GM18858 (cell line): ENCODE measurements around the gene P3H3.

Source experiments
- ATAC-seq: cut with Tn5 transposase; IDR thresholded peaks from one replicate; pipeline ENCODE4 v1.9.1; 2021; ENCODE audit not compliant: unreplicated experiment

Gene P3H3

DNA sequence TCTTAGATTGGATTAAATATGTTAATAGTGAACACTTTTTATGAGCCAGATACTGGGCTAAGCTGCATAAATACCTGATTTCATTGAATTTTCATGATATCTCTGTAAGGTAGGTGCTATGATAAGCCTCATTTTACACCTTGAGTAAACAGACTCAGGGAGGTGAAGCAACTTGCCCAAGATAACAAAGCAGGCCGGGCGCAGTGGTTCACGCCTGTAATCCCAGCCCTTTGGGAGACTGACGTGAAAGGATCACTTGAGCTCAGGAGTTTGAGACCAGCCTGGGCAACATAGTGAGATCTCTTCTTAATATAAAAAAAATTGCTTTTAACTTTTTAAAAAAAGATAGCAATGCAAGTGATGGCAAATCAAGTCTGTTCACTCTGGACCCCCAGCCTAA, 13.9 kb downstream of the P3H3 start:
- ATAC-seq, result no peak

DNA sequence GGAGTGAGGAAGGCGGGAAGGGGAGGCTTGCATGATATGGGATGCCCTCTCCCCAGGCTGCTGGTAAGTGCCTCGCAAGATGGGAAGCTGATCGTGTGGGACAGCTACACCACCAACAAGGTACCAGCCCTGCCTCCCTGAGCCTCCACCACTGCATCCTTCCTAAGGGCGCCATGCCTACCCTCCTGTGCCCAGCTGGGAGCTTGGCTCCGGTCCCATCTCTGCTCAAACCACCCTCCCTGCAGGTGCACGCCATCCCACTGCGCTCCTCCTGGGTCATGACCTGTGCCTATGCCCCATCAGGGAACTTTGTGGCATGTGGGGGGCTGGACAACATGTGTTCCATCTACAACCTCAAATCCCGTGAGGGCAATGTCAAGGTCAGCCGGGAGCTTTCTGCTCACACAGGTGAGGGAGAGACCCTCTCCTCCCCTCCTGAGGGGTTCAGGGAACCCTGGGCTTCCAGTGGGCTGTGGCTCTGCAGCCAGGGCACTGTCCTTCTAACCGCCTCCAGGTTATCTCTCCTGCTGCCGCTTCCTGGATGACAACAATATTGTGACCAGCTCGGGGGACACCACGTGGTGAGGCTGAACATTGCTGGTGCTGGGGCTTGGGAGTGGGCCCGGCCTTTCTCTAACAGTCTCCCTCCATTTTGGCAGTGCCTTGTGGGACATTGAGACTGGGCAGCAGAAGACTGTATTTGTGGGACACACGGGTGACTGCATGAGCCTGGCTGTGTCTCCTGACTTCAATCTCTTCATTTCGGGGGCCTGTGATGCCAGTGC, 15.1 kb downstream of the P3H3 start:
- no peak for ATAC-seq

DNA sequence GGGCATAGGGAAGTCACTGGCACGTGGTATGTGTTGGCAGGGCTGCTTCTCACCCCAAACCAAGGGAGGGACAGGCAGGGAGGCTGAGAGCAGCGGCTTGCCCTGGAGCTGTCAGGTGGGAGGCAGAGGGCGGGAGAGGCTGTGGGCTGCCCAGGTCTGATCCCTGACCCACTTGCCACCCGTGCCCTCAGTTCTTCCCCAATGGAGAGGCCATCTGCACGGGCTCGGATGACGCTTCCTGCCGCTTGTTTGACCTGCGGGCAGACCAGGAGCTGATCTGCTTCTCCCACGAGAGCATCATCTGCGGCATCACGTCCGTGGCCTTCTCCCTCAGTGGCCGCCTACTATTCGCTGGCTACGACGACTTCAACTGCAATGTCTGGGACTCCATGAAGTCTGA, 17.2 kb downstream of the P3H3 start:
- no peak for ATAC-seq

GRCh38 chr12:6846316-6846869, 18.2 kb downstream of the P3H3 start:
- ATAC-seq, result no peak

GRCh38 chr12:6847676-6848075, 19.5 kb downstream of the P3H3 start:
- no peak for ATAC-seq

DNA sequence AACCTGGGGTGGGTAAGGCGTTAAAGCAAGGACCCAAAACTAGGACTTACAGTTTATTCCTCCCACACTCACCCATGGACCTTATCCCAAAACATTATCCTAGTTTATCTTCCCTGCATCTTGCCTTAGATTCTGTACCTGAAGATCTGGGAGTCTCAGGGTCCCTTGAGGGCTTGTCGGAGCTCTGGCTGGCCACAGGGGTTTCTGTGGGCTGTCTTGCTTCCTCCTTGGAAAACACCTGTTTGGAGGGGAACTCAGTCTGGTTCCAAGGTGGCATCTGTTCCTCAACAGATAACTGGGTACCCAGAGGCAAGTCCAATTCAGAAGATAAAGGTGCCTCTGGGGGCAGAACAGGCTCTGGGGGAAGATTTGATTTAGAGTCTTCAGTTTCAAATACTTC, 21.2 kb downstream of the P3H3 start:
- no peak for ATAC-seq

DNA sequence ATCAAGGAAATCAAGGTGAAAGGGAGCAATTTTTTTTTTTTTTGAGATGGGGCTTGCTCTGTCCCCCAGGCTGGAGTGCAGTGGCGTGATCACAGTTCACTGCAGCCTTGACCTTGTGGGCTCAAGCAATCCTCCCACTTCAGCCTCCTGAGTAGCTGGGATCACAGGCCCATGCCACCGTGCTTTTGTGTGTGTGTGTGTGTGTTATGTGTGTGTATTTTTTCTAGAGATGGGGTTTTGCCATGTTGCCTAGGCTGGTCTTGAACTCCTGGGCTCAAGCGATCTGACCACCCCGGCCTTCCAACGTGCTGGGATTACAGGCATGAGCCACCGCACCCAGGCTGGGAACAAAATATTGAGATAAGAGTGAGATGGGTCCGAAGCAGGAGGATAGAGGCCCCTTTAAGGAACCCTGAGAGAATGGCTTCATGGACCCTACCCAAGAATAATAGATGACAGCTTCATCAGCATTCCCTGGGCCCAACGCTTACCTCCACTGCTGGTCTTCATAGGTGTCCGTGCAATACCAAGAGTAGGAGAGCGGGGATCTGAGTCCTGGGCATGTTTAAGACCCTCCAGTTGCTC, 21.9 kb downstream of the P3H3 start:
- no peak for ATAC-seq

GRCh38 chr12:6850796-6851152, 22.6 kb downstream of the P3H3 start:
- no peak for ATAC-seq

DNA sequence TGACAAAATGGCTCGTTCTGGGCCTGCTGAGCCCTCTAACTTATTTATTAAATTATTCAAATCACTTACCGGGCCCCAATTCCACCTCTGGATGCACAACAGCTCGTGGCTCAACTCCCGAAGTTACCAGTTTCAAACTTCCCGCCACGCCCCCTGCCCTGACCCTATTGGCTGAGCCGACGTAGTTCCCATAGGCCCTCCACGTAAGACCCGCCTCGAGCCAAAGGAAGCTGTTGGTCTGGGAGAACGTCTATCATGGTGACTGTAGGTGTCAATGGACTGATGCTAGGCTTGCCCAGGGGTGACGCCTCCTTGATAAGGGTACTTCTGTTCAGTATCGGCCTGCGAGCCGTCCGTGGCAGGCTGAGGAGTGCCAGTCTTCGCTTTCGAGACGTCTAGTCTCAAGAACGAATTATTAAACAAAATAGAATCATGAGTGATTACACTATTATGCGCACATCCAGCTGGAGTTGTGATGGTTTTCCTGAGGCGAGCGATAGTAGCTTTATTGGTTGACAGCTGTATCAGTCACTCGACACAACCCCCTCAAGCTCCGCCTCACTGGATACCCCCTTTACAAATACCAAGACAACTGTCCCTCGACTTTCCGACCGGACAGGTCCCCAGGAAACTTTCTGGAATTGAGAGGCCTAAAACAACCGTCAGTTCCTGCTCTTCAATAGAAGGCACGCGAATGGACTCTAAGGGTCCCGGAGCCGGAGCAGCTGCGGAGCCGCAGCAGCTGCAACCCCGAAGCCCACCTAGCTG, 23.1 kb downstream of the P3H3 start, which contains the start of gene CDCA3:
CDCA3 (minus strand) TSS at position 134 of the 768 bp plus-strand sequence. CDS start 334 bp downstream, outside the sequence.
- peak; percentile 39 for ATAC-seq

GRCh38 chr12:6851921-6852650, 23.9 kb downstream of the P3H3 start, which contains the start of gene USP5:
Gene USP5 (plus strand): TSS chr12:6852150. CDS start chr12:6852180, 30 bp downstream.
- ATAC-seq, result peak; percentile 73

GRCh38 chr12:6852651-6853354, 24.6 kb downstream of the P3H3 start:
- ATAC-seq, result no peak

DNA sequence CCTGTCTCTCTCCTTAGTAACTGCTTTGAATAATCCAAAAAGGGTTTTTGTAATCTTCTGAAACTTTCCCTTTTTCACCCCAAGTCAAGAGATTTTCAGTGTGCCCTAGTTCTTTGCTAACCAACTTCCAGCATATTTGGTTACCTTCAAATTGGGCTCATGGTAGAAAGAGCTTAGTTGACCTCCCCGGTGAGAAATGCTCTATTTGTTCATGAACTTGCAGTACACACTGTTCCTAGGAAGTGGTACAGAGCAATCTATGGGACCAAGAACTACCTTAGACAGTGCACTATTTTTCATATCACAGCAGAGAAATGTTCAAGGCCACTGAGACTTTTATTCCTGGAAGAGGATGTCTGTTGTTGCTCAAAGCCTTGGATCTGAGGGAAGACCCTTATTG, 25.4 kb downstream of the P3H3 start:
- ATAC-seq, result no peak

DNA sequence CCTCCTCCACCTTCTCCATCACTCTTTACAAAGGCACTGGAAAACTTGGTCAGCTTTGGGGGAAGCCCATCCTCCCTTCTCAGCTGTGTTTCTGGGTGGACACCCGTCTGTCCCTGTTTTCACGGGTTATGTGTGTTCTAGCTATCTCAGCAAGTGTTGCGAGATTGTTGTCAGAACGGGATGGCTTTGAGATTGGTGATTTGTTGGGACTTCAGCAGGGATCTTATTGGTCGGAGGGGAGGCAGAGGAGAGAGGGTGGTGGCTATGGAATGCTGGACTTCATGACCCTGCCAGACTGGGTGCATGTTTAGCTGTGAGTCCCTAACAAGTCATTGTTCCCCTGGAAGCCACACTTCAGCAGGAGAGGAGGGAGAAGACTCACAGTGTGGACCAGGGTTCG, 25.8 kb downstream of the P3H3 start:
- ATAC-seq, result no peak

DNA sequence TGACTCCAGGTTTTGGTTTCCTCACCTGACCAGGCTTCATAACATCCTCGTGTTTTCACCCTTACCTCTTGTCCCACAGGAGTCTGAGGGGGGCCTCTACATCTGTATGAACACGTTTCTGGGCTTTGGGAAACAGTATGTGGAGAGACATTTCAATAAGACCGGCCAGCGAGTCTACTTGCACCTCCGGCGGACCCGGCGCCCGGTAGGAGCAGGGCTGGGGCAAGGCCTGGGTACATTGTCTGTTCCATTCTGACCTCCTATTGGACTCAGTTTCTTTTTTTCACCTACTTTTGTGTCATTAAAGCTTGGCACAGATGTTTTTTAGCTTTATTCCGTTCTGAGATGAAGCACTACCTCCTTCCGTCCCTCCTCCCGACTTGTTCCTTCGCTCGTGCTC, 27.1 kb downstream of the P3H3 start:
- ATAC-seq, result no peak

GRCh38 chr12:6858799-6859198, 30.6 kb downstream of the P3H3 start:
- no peak for ATAC-seq

DNA sequence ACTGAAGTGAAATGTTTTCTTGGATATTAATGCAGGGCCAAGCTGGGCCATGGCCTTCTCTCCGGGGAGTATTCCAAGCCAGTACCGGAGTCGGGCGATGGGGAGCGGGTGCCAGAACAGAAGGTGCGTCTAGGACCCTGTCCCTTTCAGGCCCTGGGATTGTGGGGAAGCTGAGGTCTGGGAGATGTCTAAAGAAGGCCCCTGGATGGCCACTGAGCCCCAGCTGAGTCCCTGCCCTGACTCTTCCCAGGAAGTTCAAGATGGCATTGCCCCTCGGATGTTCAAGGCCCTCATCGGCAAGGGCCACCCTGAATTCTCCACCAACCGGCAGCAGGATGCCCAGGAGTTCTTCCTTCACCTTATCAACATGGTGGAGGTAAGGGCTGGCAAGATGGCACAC, 31.9 kb downstream of the P3H3 start:
- no peak for ATAC-seq

DNA sequence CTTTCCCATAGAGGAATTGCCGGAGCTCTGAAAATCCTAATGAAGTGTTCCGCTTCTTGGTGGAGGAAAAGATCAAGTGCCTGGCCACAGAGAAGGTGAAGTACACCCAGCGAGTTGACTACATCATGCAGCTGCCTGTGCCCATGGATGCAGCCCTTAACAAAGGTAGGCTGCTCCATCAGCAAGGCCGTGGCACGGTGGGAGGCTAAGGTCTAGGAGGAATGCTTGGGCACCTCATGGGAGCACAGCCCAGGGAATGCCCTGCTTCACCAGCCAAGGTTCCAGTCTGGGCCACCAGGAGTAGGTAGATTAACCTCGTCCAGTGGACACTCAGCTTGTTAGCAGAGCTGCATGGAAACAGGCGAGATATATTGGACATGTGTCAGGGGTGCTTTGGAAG, 32.7 kb downstream of the P3H3 start:
- ATAC-seq, result no peak

- ATAC-seq, result no peak
Measured at GRCh38 chr12:6861391-6861790, 33.2 kb downstream of the P3H3 start.

GRCh38 chr12:6863033-6863432, 34.8 kb downstream of the P3H3 start:
- ATAC-seq, result no peak

DNA sequence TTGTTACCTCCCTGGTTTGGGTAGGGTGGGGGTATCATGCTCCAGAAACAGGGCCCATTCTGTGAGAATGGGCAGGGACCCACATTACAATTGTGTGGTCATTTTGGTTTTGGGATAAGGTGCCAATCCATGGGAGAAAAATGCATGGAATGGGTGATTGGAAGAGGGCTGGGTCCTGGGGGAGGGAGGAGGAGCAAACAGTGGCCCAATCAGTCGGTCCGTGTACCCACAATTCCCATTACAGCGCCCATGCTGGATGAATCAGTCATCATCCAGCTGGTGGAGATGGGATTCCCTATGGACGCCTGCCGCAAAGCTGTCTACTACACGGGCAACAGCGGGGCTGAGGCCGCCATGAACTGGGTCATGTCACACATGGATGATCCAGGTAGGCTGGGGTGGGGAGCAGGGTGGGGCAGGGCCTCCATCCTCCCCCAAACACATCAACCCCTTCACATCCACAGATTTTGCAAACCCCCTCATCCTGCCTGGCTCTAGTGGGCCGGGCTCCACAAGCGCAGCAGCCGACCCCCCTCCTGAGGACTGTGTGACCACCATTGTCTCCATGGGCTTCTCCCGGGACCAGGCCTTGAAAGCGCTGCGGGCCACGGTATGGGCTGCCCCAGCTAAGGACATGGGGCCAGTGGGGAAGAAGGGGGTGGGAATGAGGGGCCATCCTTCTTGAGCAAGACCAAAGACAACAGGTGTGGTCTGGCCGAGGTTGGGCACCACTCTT, 35.5 kb downstream of the P3H3 start:
- no peak for ATAC-seq
